ENCODE measurements around the gene SAC3D1.
"Not testable (repeated sequence)": the region's sequence is repeated elsewhere in the genome, so short reads cannot be mapped to it uniquely, and the experiment has no call there.

SAC3D1 gene

GRCh38 chr11:65040847-65041622, at the start of gene SAC3D1:
Gene SAC3D1, plus strand, starts transcription at chr11:65041210. Its CDS starts 83 bp downstream, at chr11:65041293.
- FAIRE-seq = peak; percentile 94

- FAIRE-seq = no peak
Measured at GRCh38 chr11:64994318-64994717, 46.7 kb upstream of the SAC3D1 start.

- no peak for FAIRE-seq
Measured at GRCh38 chr11:64996327-64996709, 44.7 kb upstream of the SAC3D1 start.

GRCh38 chr11:64996710-64997380, 44.2 kb upstream of the SAC3D1 start, which contains the start of gene BATF2:
Gene BATF2, minus strand, starts transcription at chr11:64996971. Its CDS starts 57 bp downstream, at chr11:64996914.
- no peak for FAIRE-seq

- no peak for FAIRE-seq
Measured at GRCh38 chr11:64998141-64998540, 42.9 kb upstream of the SAC3D1 start.

- FAIRE-seq = no peak
Measured at GRCh38 chr11:64998690-64999431, 42.1 kb upstream of the SAC3D1 start.

GRCh38 chr11:64999478-64999877, 41.5 kb upstream of the SAC3D1 start:
- FAIRE-seq = no peak

- no peak for FAIRE-seq
Measured at GRCh38 chr11:65002706-65003105, 38.3 kb upstream of the SAC3D1 start.

- FAIRE-seq = no peak
Measured at GRCh38 chr11:65003282-65003681, 37.7 kb upstream of the SAC3D1 start.

GRCh38 chr11:65003968-65004367, 37.0 kb upstream of the SAC3D1 start:
- not testable (repeated sequence) for FAIRE-seq

GRCh38 chr11:65008016-65008415, 33.0 kb upstream of the SAC3D1 start:
- FAIRE-seq = no peak

GRCh38 chr11:65008873-65009272, 32.1 kb upstream of the SAC3D1 start:
- FAIRE-seq = no peak

GRCh38 chr11:65013130-65013887, 27.7 kb upstream of the SAC3D1 start:
- no peak for FAIRE-seq

- no peak for FAIRE-seq
Measured at GRCh38 chr11:65013888-65014725, 26.9 kb upstream of the SAC3D1 start, which contains the start of gene ARL2. Gene ARL2, plus strand, starts transcription at chr11:65014160. Its CDS starts 48 bp downstream, at chr11:65014208.

- FAIRE-seq = no peak
Measured at GRCh38 chr11:65014726-65015227, 26.2 kb upstream of the SAC3D1 start.

- no peak for FAIRE-seq
Measured at GRCh38 chr11:65016705-65017104, 24.3 kb upstream of the SAC3D1 start.

- FAIRE-seq = no peak
Measured at GRCh38 chr11:65017937-65018336, 23.1 kb upstream of the SAC3D1 start.

- FAIRE-seq = no peak
Measured at GRCh38 chr11:65019824-65020223, 21.2 kb upstream of the SAC3D1 start.

- no peak for FAIRE-seq
Measured at GRCh38 chr11:65021003-65021402, 20.0 kb upstream of the SAC3D1 start.

GRCh38 chr11:65021509-65021908, 19.5 kb upstream of the SAC3D1 start:
- no peak for FAIRE-seq

GRCh38 chr11:65023502-65023901, 17.5 kb upstream of the SAC3D1 start:
- FAIRE-seq = not testable (repeated sequence)
